ENCODE measurements around the gene MYADML2. TPM values are rescaled to one million over a fixed set of nuclear protein-coding genes. Genes with fewer than 3 reads are reported as not detected.

MYADML2 gene
- total RNA-seq, 1 experiment from 2014 or later: 0.22 TPM

DNA sequence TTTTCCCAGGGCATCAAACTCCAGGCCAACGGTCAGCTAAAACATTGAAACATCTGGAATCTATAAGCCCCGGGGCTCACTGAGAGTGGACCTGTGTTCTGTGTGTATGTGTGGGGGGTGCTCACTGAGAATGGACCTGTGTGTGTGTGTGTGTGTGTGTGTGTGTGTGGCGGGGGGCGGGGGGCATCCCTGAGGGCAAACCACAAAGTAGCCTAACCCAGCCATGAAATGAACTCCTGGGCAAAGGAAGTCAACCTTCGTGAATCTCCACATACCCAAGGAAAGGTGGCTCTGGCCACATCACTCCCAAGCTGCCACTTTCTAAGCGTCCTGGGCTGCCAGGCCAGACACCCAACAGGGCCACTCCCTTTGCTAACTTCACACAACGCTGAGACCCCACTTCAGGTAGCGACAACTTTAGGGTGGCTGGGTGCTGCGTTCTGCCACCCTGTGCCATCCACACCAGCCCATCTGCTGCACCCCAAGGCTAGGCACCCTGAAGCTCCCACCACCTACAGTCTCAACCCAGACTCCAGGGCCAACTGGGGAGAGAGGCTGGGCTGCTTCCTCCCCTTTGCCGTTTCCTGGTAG, 21.1 kb downstream of the MYADML2 start:
- no peaks in the 10 kb centered on the region for H3K9me3 ChIP-seq (ENCODE audit: control insufficient read depth, low read depth, low read length)
- H3K23ac ChIP-seq (ENCODE audit: insufficient read length, low read depth, low read length): no peak overlapping the region
- no peak overlapping the region for H3K18ac ChIP-seq (ENCODE audit: insufficient read length, low read depth, low read length)
- no peak overlapping the region for H4K91ac ChIP-seq (ENCODE audit: insufficient read length, low read depth, low read length)
- TF ChIP-seq, protein P1, sequence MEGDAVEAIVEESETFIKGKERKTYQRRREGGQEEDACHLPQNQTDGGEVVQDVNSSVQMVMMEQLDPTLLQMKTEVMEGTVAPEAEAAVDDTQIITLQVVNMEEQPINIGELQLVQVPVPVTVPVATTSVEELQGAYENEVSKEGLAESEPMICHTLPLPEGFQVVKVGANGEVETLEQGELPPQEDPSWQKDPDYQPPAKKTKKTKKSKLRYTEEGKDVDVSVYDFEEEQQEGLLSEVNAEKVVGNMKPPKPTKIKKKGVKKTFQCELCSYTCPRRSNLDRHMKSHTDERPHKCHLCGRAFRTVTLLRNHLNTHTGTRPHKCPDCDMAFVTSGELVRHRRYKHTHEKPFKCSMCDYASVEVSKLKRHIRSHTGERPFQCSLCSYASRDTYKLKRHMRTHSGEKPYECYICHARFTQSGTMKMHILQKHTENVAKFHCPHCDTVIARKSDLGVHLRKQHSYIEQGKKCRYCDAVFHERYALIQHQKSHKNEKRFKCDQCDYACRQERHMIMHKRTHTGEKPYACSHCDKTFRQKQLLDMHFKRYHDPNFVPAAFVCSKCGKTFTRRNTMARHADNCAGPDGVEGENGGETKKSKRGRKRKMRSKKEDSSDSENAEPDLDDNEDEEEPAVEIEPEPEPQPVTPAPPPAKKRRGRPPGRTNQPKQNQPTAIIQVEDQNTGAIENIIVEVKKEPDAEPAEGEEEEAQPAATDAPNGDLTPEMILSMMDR (conservative IDR thresholded peaks at IDR 0.05): no peak
- H2BK5ac ChIP-seq (ENCODE audit: insufficient read length, low read length): no peak overlapping the region
- no peak overlapping the region for H4K8ac ChIP-seq (replicated peaks; ENCODE audit: insufficient read length, low read depth, low read length)
- H2AFZ ChIP-seq (ENCODE audit: low read length): no peak overlapping the region
- H2AK5ac ChIP-seq (ENCODE audit: insufficient read length, low read length): no peak overlapping the region
- H3K27me3 ChIP-seq (ENCODE audit: insufficient read depth, low read length): no peaks in the 10 kb centered on the region
- no peak overlapping the region for H3K4ac ChIP-seq (ENCODE audit: low read depth, low read length)
- H3K14ac ChIP-seq (ENCODE audit: insufficient read depth, low read length): no peak overlapping the region
- H3K4me1 Mint-ChIP-seq: peaks cover 35 to 38% of the 10 kb centered on the region in 2 experiments
- H3K79me1 ChIP-seq (ENCODE audit: insufficient read depth, low read depth, low read length, poor library complexity, severe bottlenecking): peaks cover 5% of the 10 kb centered on the region
- no peak overlapping the region for H2BK120ac ChIP-seq (ENCODE audit: low read depth, low read length, poor library complexity, severe bottlenecking)
- no peak overlapping the region for H4K5ac ChIP-seq (ENCODE audit: insufficient read length, low read depth, low read length)
- H3K27me3 Mint-ChIP-seq (ENCODE audit: low read depth): peaks cover 16% of the 10 kb centered on the region
- WGBS (ENCODE audit: extremely low coverage, insufficient read length, low lambda C conversion rate): no CpG with 5 or more reads among the region's 10 CpGs
- H3K27ac Mint-ChIP-seq: peak overlapping the region; percentile 31 to 96 (median 86); a peak in 4 of 7 replicates
- no peaks in the 10 kb centered on the region for H4K20me1 ChIP-seq (ENCODE audit: control insufficient read depth, insufficient read depth, insufficient read length)
- no peak overlapping the region for H2BK15ac ChIP-seq (ENCODE audit: low read depth, low read length)
- H3K9ac ChIP-seq (ENCODE audit: extremely low read depth, insufficient read length, low read length): no peak overlapping the region
- no peak overlapping the region for H3K27ac ChIP-seq (ENCODE audit: insufficient read length, low read depth, low read length)
- H3K36me3 Mint-ChIP-seq (ENCODE audit: insufficient read depth in 1 of 3, low read depth in 3 of 3): peaks cover 9 to 19% (median 12%) of the 10 kb centered on the region in 3 experiments; a peak in 6 of 7 replicates
- no peaks in the 10 kb centered on the region for H3K9me3 Mint-ChIP-seq
- no peak overlapping the region for H3T11ph ChIP-seq (ENCODE audit: low read length)
- no peak overlapping the region for H2BK12ac ChIP-seq (ENCODE audit: insufficient read length, low read depth, low read length)
- no peak overlapping the region for H3K56ac ChIP-seq (ENCODE audit: insufficient read length, low read depth, low read length)
- peaks cover 3% of the 10 kb centered on the region; the same call in 1 of the 2 replicates for H3K4me1 ChIP-seq (ENCODE audit: insufficient read depth, low read length)
- peak overlapping the region; percentile 15 for H3K4me2 ChIP-seq (ENCODE audit: insufficient read depth, insufficient read length, low read length)
- H3K79me2 ChIP-seq (ENCODE audit: insufficient read depth, low read length): peaks cover 22% of the 10 kb centered on the region; the same call in 1 of the 2 replicates
- H3K23me2 ChIP-seq (ENCODE audit: insufficient read length, low read depth, low read length, poor library complexity, severe bottlenecking): peaks cover 11% of the 10 kb centered on the region
- H2BK20ac ChIP-seq (ENCODE audit: low read depth, low read length, poor library complexity, severe bottlenecking): no peak overlapping the region
- peak overlapping the region; percentile 79 to 85 for H3K4me3 Mint-ChIP-seq
- no peak for DNase-seq

All from H9 (cell line).